ENCODE data around the gene LOX. TPM values are rescaled to one million over a fixed set of nuclear protein-coding genes. Genes with fewer than 3 reads are reported as not detected.

The LOX gene
- total RNA-seq (2014; rRNA removed; shearing (Covaris generic)), result 59.7 and 66.5 TPM in 2 replicates

- DNase-seq (ENCODE audit: low read depth), result peak; percentile 95
Observed at GRCh38 chr5:122078116-122079110, at the start of gene LOX. Gene LOX, minus strand, starts transcription at chr5:122078259. Its CDS starts 274 bp downstream, at chr5:122077985.

- DNase-seq (ENCODE audit: low read depth), result peak; percentile 53
Observed at GRCh38 chr5:122126756-122127321, 48.8 kb upstream of the LOX start.

GRCh38 chr5:122126177-122126755, 48.2 kb upstream of the LOX start:
- peak; percentile 84 for DNase-seq (ENCODE audit: low read depth)

- no peak for DNase-seq (ENCODE audit: low read depth)
Observed at GRCh38 chr5:122124766-122125165, 46.7 kb upstream of the LOX start.

GRCh38 chr5:122121479-122122465, 43.7 kb upstream of the LOX start:
- peak; percentile 78 for DNase-seq (ENCODE audit: low read depth)

- DNase-seq (ENCODE audit: low read depth), result peak; percentile 72
Observed at GRCh38 chr5:122120957-122121356, 42.9 kb upstream of the LOX start.

- no peak for DNase-seq (ENCODE audit: low read depth)
Observed at GRCh38 chr5:122120493-122120892, 42.4 kb upstream of the LOX start.

- no peak for DNase-seq (ENCODE audit: low read depth)
Observed at GRCh38 chr5:122119205-122119604, 41.1 kb upstream of the LOX start.

- no peak for DNase-seq (ENCODE audit: low read depth)
Observed at GRCh38 chr5:122118356-122118948, 40.4 kb upstream of the LOX start.

- no peak for DNase-seq (ENCODE audit: low read depth)
Observed at GRCh38 chr5:122114501-122114900, 36.4 kb upstream of the LOX start.

GRCh38 chr5:122112733-122113558, 34.9 kb upstream of the LOX start:
- no peak for DNase-seq (ENCODE audit: low read depth)

GRCh38 chr5:122112063-122112462, 34.0 kb upstream of the LOX start:
- DNase-seq (ENCODE audit: low read depth), result no peak

GRCh38 chr5:122111460-122111859, 33.4 kb upstream of the LOX start:
- DNase-seq (ENCODE audit: low read depth), result no peak

GRCh38 chr5:122110987-122111386, 32.9 kb upstream of the LOX start:
- no peak for DNase-seq (ENCODE audit: low read depth)

- DNase-seq (ENCODE audit: low read depth), result no peak
Observed at GRCh38 chr5:122107016-122107415, 29.0 kb upstream of the LOX start.

- DNase-seq (ENCODE audit: low read depth), result no peak
Observed at GRCh38 chr5:122105909-122106308, 27.9 kb upstream of the LOX start.

- peak; percentile 68 for DNase-seq (ENCODE audit: low read depth)
Observed at GRCh38 chr5:122102825-122103224, 24.8 kb upstream of the LOX start.

GRCh38 chr5:122101636-122102285, 23.7 kb upstream of the LOX start:
- peak; percentile 52 for DNase-seq (ENCODE audit: low read depth)

- DNase-seq (ENCODE audit: low read depth), result peak; percentile 85
Observed at GRCh38 chr5:122099060-122099790, 21.2 kb upstream of the LOX start.
